GM12891 (cell line): ENCODE measurements around the gene GABRB1.

Experiments
- DNase-seq: peaks from one replicate; pipeline ENCODE4 v3.0.0; 2011; ENCODE audit warnings: low spot score; ENCODE audit not compliant: insufficient read length
- FAIRE-seq: peaks from 2 replicates; lab custom pipeline; 2011; peaks lifted over from hg19 to GRCh38; lab: Jason Lieb, UNC
- PAX5 ChIP-seq: IDR thresholded peaks from 2 replicates; pipeline ENCODE4 v1.6.1; 2011; ENCODE audit warnings: low read length, moderate library complexity, mild to moderate bottlenecking; ENCODE audit not compliant: insufficient read depth, severe bottlenecking
- POLR2A ChIP-seq: IDR thresholded peaks from 2 replicates; pipeline ENCODE4 v1.6.1; 2011; ENCODE audit warnings: low read depth, low read length, control low read depth
- POLR2AphosphoS5 ChIP-seq: IDR thresholded peaks from 2 replicates; pipeline ENCODE4 v1.6.1; 2011; ENCODE audit warnings: low read depth, low read length, control low read depth
- POU2F2 ChIP-seq: IDR thresholded peaks from 2 replicates; pipeline ENCODE4 v1.6.1; 2011; ENCODE audit warnings: low read depth, mild to moderate bottlenecking, control low read depth, low read length, moderate library complexity
- SPI1 ChIP-seq: IDR thresholded peaks from 2 replicates; pipeline ENCODE4 v1.6.1; 2011; ENCODE audit warnings: low read depth, low read length, control low read depth
- TAF1 ChIP-seq: IDR thresholded peaks from 2 replicates; pipeline ENCODE4 v1.6.1; 2011; ENCODE audit warnings: low read depth, low read length, control low read depth

The GABRB1 gene

DNA sequence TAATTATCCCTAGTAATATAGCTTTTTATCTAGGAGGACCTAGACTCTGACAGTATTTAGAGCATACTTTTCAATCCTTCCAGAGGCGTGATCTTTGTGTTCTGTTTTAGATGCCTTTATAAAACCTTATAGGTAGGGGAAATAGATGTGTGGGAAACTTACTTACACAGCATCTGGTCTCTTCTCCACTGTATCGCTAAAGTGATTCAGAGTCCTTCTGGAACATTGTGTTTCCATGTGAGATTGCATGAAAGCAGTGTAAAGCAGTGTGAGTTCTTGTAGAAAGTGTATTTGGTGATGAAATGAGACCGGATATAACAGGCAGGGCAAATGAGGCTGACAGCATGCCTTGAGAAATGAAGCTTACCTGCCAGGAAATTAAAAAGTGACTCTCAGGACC is 9.5 kb downstream of the GABRB1 start:
- FAIRE-seq (no peak), DNase-seq (no peak)
- no peak for TF ChIP-seq TAF1

GRCh38 chr4:47043821-47044220 is 12.5 kb downstream of the GABRB1 start:
- no peak for TF ChIP-seq POLR2A
- TF ChIP-seq POLR2AphosphoS5, result no peak
- TF ChIP-seq SPI1, result no peak
- TF ChIP-seq PAX5, result no peak
- DNase-seq (no peak), FAIRE-seq (no peak)

DNA sequence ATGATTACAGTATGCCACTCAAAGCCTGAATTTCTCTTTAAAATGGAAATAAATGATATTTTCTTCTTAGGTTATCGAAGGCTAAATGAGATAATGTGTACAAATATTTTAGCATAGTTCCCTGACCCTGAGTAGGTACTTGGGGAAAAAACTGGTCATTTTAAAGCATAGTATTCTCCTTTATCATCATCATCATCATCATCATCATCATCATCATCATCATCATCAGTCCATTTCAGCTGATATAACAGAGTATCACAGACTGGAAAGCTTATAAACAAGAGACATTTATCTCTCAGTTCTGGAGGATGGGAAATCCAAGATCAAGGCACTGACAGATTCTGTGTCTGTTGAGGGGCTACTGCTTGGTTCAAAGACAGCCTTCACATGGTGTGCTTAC is 13.9 kb downstream of the GABRB1 start:
- TF ChIP-seq TAF1, result no peak
- no peak for TF ChIP-seq POLR2AphosphoS5
- TF ChIP-seq POU2F2, result no peak
- TF ChIP-seq SPI1, result no peak
- no peak for TF ChIP-seq POLR2A
- TF ChIP-seq PAX5, result no peak
- DNase-seq (no peak), FAIRE-seq (no peak)

DNA sequence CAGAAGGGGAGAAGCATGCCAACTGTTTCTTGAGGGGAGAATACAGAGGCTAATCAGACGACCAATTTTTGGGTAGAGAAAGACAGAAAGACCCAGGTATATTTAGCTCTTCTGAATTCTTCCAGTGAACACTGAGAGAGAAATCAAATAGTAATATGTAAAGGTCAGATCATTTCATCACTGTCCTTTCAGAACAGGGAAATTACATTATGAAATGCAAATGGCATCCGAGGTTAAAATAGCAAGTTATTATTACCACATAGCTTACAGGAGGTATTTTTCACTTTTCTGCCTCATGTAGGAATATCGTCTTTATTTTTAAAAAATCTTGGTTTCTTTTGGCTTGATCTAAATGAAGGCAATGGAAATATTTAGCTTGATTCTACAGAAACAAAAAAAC is 18.0 kb downstream of the GABRB1 start:
- DNase-seq, result no peak
- FAIRE-seq, result no peak
- TF ChIP-seq POLR2AphosphoS5 (no peak), PAX5 (no peak), POLR2A (no peak), TAF1 (no peak), POU2F2 (no peak), SPI1 (no peak)

DNA sequence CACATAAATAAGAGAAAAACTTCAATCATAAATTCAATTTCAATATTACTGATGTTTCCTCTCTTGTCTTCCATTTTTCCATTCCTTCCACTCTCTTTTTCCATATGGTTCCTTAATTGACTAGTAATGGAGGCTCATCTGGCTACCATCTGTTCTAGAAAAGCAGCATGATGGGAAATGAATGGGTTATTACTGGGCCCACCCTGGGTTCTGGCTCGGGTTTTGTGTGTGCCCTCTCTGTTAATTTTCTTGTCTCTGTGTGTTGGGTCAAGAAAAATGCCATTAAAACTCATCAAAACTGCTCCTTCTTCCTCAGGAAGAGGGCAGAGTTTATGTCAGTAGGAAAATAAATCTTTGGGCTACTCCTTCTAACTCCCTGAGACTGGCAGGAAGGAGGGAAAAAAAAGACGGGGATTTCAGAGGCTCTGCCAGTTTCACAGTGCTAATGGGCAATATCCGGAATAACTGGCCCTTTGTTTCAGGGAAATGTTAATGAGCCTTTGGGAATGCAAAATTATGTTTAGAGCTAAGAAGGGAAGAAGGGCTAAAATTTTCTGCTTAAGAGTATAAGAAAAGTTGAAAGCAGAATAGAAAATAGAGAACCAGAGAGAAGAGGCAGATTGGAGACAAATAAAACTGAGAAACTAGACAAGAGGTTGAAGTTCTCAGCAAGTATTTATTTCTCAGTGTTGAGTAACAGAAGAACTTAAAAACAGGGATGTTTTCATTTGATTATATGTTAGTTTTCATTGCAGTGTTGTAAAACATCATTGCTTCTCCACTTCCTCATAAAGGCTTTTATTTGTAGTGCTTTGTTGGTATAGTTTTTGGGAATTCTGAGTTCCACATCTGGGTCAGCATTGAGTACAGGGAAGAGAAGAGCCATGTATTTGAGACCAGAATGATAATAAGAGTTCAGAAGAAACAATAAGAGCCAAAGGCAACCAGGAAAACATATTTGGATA is 19.7 kb downstream of the GABRB1 start:
- DNase-seq, result no peak
- no peak for FAIRE-seq
- TF ChIP-seq SPI1 (no peak), PAX5 (no peak), POLR2AphosphoS5 (no peak), POLR2A (no peak), TAF1 (no peak), POU2F2 (no peak)

GRCh38 chr4:47053485-47053884 is 22.1 kb downstream of the GABRB1 start:
- no peak for FAIRE-seq

DNA sequence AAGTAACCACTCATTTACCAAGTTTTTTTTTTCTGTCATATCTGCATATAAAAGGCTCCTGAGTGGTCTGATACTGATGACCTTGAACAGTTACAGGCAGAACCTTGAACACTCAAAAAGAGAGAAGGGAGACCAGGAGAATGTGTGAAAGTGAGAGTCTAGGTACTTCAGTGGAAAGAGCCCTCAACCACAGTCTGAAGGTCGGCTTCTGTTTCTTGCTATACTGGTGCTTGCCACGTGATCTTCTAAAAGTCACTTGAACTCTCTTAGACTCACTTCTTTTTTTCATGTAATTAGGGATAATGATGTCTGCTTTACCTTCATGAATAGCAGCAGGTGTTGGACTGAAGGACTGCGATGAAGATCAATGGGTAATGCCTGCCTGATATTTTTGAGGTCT is 22.8 kb downstream of the GABRB1 start:
- no peak for TF ChIP-seq PAX5
- no peak for DNase-seq
- no peak for FAIRE-seq

More at GRCh38 chr4:47053485-47053884, 22.1 kb downstream of the GABRB1 start:
- DNase-seq, result no peak
- TF ChIP-seq PAX5, result no peak

GRCh38 chr4:47057991-47058390 is 26.6 kb downstream of the GABRB1 start:
- no peak for FAIRE-seq
- no peak for DNase-seq
- TF ChIP-seq TAF1 (no peak), POU2F2 (no peak), POLR2AphosphoS5 (no peak), PAX5 (no peak), POLR2A (no peak)

- FAIRE-seq (no peak), DNase-seq (no peak)
- no peak for TF ChIP-seq POLR2AphosphoS5
- TF ChIP-seq POU2F2, result no peak
- TF ChIP-seq POLR2A, result no peak
- no peak for TF ChIP-seq TAF1
Measured at GRCh38 chr4:47060561-47060960, 29.2 kb downstream of the GABRB1 start.

- DNase-seq (no peak), FAIRE-seq (no peak)
- TF ChIP-seq POLR2AphosphoS5, result no peak
- TF ChIP-seq POU2F2, result no peak
- TF ChIP-seq POLR2A, result no peak
- TF ChIP-seq SPI1, result no peak
- TF ChIP-seq TAF1, result no peak
- no peak for TF ChIP-seq PAX5
Measured at GRCh38 chr4:47061435-47061834, 30.1 kb downstream of the GABRB1 start.

DNA sequence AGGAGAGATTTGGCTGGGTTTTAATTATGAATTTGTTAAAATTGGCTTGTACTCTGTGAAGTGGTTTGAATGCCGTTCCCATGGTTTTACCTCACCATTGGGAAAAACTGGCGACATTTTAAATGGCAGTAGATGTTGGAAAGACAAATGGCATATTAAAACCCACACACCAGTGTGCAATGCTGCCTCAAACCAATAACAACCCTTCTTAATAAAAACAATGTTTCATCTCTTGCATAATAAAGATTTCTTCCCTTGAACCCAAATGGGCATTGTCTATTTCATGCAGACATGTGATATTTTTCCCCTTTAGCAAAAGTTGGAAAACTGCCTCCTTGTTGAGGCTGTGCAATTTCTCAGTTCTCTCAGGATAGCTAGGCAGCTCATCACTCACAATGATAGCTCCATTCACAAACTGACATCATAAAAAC is 33.7 kb downstream of the GABRB1 start:
- no peak for TF ChIP-seq TAF1
- TF ChIP-seq POLR2A, result no peak
- TF ChIP-seq SPI1, result no peak
- TF ChIP-seq POLR2AphosphoS5, result no peak
- no peak for TF ChIP-seq PAX5
- TF ChIP-seq POU2F2, result no peak
- no peak for DNase-seq
- FAIRE-seq, result no peak
